Aortic smooth muscle cell (primary cell): Measurements from ENCODE around the gene INSRR. TPM values are rescaled to one million over a fixed set of nuclear protein-coding genes. Genes with fewer than 3 reads are reported as not detected.

Source experiments
- total RNA-seq: library from RNA; depleted of rRNA; stranded (reverse); fragments of >200 nt; gene quantifications from 2 replicates; pipeline ENCODE4 v1.2.3, GENCODE V29; 2014

INSRR gene
- under 0.01 TPM in 1 of 2 replicates, not detected in the other for total RNA-seq

DNA sequence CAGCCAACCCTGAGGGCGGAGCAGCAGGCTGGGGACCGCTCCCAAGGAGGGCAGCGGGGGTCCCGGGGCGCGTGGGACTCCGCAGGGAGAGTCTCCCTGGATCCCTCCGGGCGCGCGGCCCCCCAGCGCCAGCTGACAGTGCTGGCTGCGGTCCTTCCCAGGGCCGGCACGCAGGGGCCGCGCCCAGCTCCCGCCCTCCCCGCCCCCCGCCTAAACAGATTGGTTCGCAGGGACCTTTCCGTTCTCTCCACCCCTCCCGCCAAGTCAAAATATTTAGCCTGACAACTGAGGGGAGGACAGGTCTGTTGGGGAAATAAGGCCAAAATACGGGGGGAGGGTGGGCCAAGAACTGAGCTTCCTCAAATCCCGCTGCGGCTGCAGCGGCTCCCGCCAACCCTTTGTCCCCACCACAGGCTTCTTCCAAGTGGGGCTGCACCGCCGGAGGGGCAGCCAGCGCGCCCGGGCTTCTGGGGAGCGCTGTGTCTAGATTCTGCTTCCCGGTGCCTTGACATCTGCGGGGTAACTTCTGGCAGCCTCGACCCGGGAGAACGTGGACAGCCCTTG is at the start of gene INSRR:
Gene INSRR, minus strand, starts transcription at position 159 of the 564 bp plus-strand sequence. CDS start 496 bp downstream, outside the sequence.

DNA sequence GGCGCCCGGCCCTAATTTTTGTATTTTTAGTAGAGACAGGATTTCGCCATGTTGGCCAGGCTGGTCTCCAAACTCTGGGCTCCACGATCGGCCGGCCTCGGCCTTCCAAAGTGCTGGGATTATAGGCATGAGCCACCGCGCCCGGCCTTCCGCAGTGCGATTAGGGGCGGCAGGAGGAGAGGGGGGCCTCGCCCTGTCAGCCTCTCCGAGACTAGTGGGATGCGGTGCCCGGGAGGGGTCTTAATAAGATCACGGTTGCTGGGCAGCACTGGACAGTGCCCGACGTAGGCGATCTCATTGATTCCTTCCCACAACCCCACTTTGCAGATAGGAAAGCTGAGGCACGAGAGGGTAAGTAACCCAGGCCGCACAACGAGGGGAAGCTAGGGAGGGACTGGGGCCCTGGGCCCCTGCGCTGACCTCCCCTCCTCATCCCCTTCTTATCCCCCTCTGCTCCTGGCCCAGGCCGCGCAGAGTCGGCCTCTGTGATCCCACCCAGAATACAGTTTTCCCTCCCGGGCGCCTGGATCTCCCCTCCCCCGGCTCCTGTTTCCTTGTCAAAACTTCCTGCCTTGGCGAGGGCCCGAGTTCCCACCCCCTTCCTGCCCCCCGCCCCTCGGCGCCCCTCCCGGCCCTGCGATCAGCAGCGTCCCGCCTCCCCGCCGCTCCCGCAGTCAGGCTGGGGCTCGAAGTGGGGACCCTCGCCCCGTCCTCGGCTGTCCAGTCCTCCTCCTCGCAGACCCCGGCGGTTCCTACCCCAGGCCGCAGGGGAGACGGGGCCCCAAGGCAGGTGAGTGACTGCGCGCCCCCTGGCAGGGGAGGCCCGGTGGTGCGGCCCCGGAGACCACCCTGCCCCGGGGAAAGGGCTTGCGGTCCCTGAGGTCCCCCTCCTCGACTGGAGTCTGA is 34.4 kb upstream of the INSRR start, which contains the start of gene PEAR1:
Gene PEAR1, plus strand, starts transcription at position 671 of the 906 bp plus-strand sequence. CDS start 10,209 bp downstream, outside the sequence.

DNA sequence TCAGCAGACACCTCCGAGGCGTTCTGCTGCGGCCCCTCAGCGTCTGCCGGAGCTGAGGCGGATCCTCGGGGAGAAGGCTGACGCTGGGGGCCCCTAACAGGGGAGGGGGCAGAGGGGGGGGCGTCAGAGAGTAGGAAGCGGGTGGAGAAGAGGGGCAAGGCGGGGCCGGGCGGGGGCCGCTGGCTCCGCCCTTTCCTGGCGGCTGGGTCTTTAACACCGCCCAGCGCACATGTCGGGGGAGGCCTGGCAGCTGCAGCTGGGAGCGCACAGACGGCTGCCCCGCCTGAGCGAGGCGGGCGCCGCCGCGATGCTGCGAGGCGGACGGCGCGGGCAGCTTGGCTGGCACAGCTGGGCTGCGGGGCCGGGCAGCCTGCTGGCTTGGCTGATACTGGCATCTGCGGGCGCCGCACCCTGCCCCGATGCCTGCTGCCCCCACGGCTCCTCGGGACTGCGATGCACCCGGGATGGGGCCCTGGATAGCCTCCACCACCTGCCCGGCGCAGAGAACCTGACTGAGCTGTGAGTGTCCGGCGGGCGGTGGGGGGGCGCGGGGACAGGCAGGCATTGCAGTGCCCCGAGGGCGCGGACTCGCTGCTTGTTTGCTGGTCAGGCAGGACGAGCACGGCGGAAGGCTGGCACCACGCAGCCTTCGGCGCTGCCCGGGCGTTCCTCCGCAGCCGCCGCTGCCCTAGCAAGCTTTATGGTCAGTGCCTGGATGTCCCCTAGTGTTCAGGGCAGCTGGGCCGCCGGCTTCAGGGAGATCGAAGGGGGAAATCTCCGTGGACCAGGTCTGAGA is 1.9 kb upstream of the INSRR start, which contains the start of gene NTRK1:
Gene NTRK1, plus strand, starts transcription at position 238 of the 796 bp plus-strand sequence. Its CDS starts 70 bp downstream, at position 308.

DNA sequence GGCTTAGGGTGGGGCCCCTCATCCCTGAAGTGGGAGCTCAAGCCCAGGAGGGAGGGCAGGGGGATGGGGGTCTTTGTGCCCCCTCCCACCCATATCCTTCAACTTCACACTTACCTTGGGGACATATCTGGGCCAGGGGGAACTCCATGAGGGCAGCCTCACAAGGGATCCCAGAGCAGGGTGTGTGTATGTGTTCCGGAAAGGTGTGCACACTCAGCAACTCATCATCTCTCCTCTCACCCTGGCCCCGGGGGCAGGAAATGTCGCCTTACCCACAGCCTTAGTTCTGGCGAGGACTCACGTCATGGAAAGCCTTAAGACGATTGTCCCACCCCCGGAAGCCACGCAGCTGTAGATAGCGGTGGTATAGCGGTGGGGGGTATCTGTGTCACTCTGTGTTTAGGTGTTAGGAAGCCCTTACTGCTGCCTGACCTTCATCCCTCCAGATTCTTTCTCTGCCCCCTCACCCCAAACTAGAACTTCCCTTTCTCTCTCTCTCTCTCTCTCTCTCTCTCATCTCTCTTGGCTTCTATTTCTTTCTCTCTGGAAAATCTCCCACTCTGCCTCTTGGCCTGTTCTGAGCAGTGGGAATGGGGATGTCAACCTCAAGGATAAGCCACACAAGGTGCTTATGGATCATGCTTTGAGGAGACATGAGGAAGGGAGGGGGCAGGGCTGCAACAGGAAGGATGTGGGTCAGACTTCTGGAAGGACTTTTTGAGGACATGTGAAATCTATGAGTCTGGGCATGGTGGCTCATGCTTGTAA is 42.2 kb downstream of the INSRR start, which contains the start of gene SH2D2A:
Gene SH2D2A, minus strand, starts transcription at position 288 of the 768 bp plus-strand sequence. Its CDS starts 140 bp downstream, at position 148.

Other genes starting within 250 kb of the INSRR start
- not detected in 2 replicates for gene HAPLN2, start 239.7 kb downstream of the INSRR start, total RNA-seq
- gene BCAN, start 217.0 kb downstream of the INSRR start, total RNA-seq, result 0.13 TPM in 1 of 2 replicates, not detected in the other
- gene NES, start 181.7 kb downstream of the INSRR start, total RNA-seq, result 124 and 159 TPM in 2 replicates
- gene CRABP2, start 153.5 kb downstream of the INSRR start, total RNA-seq, result 7.3 and 8.6 TPM in 2 replicates
- 5.7 and 7.7 TPM in 2 replicates for gene METTL25B, start 130.6 kb downstream of the INSRR start, total RNA-seq
- 7.7 and 7.8 TPM in 2 replicates for gene ISG20L2, start 130.4 kb downstream of the INSRR start, total RNA-seq
- 69.2 and 94.5 TPM in 2 replicates for gene MRPL24, start 118.0 kb downstream of the INSRR start, total RNA-seq
- gene HDGF, start 107.4 kb downstream of the INSRR start, total RNA-seq, result 188 and 200 TPM in 2 replicates
- 10.4 and 13.3 TPM in 2 replicates for gene PRCC, start 91.6 kb downstream of the INSRR start, total RNA-seq
- gene SH2D2A, start 42.3 kb downstream of the INSRR start, total RNA-seq, result 0.19 and 0.53 TPM in 2 replicates
- gene NTRK1, start 1.7 kb upstream of the INSRR start, total RNA-seq, result not detected in 2 replicates
- 7.8 and 15.9 TPM in 2 replicates for gene PEAR1, start 34.6 kb upstream of the INSRR start, total RNA-seq
- gene LRRC71, start 61.5 kb upstream of the INSRR start, total RNA-seq, result 0.13 and 0.75 TPM in 2 replicates
- 30.0 and 34.9 TPM in 2 replicates for gene ARHGEF11, start 186.6 kb upstream of the INSRR start, total RNA-seq
- gene ETV3L, start 240.7 kb upstream of the INSRR start, total RNA-seq, result not detected in 2 replicates